CD4-positive, alpha-beta memory T cell (primary cell): ENCODE data around the gene TMPRSS4. TPM values are rescaled to one million over a fixed set of nuclear protein-coding genes. Genes with fewer than 3 reads are reported as not detected.
A peak's percentile ranks its signal among the peaks of the same experiment; 100 is the strongest.

Experiments used
- CTCF ChIA-PET: fragments of 350-600 bp; sonication (Branson Sonifier 250); formaldehyde crosslinking; loops from one replicate; lab custom pipeline; 2021; ENCODE audit warnings: inconsistent platforms; ENCODE audit not compliant: partially characterized antibody; lab: Charles Lee
- POLR2A ChIA-PET: fragments of 350-600 bp; sonication (Branson Sonifier 250); formaldehyde crosslinking; loops from one replicate; lab custom pipeline; 2021; ENCODE audit not compliant: partially characterized antibody; lab: Charles Lee
- DNase-seq, 5 donors: peaks; one replicate each; pipeline versions ENCODE4 v3.0.0 to v3.0.0-alpha.2; 2020 to 2022; ENCODE audit warnings: mixed read lengths in 1 of 5
- H3K27ac ChIP-seq: one replicate; pipeline ENCODE4 v1.7.0; 2013; ENCODE audit warnings: low read depth, low read length
- H3K27me3 ChIP-seq: 2 replicates; pipeline ENCODE4 v1.7.0; 2013; ENCODE audit warnings: mild to moderate bottlenecking, low read length, moderate library complexity; ENCODE audit not compliant: insufficient read depth
- H3K36me3 ChIP-seq: 2 replicates; pipeline ENCODE4 v1.7.0; 2013; ENCODE audit warnings: mild to moderate bottlenecking, low read length, moderate library complexity; ENCODE audit not compliant: insufficient read depth
- H3K4me1 ChIP-seq: 2 replicates; pipeline ENCODE4 v1.7.0; 2013; ENCODE audit warnings: mild to moderate bottlenecking, low read length, moderate library complexity; ENCODE audit not compliant: insufficient read depth
- H3K4me3 ChIP-seq, 2 donors: one replicate each; pipeline ENCODE4 v1.7.0; 2013; ENCODE audit warnings: low read length in 2 of 2, mild to moderate bottlenecking in 1 of 2
- H3K9me3 ChIP-seq, 2 donors: one replicate each; pipeline ENCODE4 v1.7.0; 2013; ENCODE audit warnings: low read length in 2 of 2, control low read depth in 1 of 2; ENCODE audit not compliant: control insufficient read depth in 1 of 2
- H3K27ac Mint-ChIP-seq, 7 donors: one replicate each; pipeline ENCODE4 v1.8.0; 2020 to 2021; ENCODE audit warnings: mixed read lengths in 7 of 7, mild to moderate bottlenecking in 6 of 7, inconsistent platforms in 3 of 7, moderate library complexity in 3 of 7
- H3K27me3 Mint-ChIP-seq, 2 donors: one replicate each; pipeline ENCODE4 v1.8.0; 2020 to 2021; ENCODE audit warnings: mixed read lengths in 2 of 2
- H3K36me3 Mint-ChIP-seq, 2 donors: one replicate each; pipeline ENCODE4 v1.8.0; 2020 to 2021; ENCODE audit warnings: mixed read lengths in 2 of 2, inconsistent platforms in 1 of 2, mild to moderate bottlenecking in 1 of 2
- H3K4me1 Mint-ChIP-seq, 4 donors: one replicate each; pipeline ENCODE4 v1.8.0; 2020 to 2021; ENCODE audit warnings: mixed read lengths in 4 of 4, mild to moderate bottlenecking in 1 of 4
- H3K4me3 Mint-ChIP-seq, 8 donors: one replicate each; pipeline ENCODE4 v1.8.0; 2020 to 2021; ENCODE audit warnings: mixed read lengths in 8 of 8, mild to moderate bottlenecking in 7 of 8, moderate library complexity in 6 of 8, inconsistent platforms in 3 of 8
- H3K9me3 Mint-ChIP-seq, 8 donors: one replicate each; pipeline ENCODE4 v1.8.0; 2020 to 2021; ENCODE audit warnings: mixed read lengths in 8 of 8, mild to moderate bottlenecking in 5 of 8, inconsistent platforms in 3 of 8, moderate library complexity in 1 of 8
- intact Hi-C: fragments of 100-400 bp; cut with micrococcal nuclease; formaldehyde crosslinking; loops from one replicate; pipeline ENCODE4 v1.15.1; 2023
- polyA plus RNA-seq, 2 donors: library from polyadenylated mRNA; unstranded; fragments of 300-500 nt; fragmentation: Illumina TruSeq; gene quantifications; one replicate each; pipeline ENCODE4 v1.2.3, GENCODE V29; 2021
- total RNA-seq, 2 experiments: library from RNA; stranded (reverse); gene quantifications; one replicate each; pipeline ENCODE4 v1.2.3, GENCODE V29; 2021

The TMPRSS4 gene
- total and polyA plus RNA-seq, 4 experiments from 2014 or later, result 0.33 TPM; not detected in 3

DNA sequence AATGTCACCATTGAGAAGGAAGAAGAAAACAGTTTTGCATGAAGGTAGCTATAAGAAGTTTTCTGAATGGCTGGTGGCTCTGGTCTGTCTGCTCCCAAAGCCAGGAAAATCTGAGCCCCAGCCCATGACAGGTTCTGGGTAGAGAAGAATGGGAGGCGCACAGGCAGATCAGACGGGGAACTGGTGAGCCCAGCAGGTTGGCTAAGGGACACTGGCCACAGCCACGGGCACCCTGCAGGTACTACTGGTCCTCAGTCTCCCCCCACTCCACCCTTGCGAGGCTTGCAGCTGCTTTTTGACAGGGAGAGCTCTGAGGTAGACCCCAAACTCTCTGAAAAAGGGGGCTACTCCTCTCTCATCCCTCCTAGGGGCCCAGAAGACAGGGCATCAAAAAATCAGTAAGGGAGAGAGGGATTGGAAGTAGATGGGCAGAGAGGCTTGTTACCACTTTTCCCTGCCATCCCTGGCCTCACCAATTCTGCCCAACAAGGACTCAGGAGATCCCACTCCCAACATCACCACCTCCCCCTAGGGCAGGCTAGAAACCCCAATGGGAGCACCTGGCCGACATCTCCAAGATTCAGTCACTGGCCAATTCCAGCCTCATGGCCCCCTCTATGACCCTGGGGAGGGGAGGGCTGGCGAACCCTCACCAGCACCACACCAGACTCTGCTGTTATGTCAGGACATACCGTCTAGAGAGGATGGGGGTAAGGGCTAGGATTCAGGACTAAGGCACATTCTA, 58.3 kb downstream of the TMPRSS4 start:
- no peak overlapping the region for H3K27ac Mint-ChIP-seq
- no peaks in the 10 kb centered on the region for H3K9me3 ChIP-seq
- H3K27ac ChIP-seq, result no peak overlapping the region
- peaks cover 18 to 27% of the 10 kb centered on the region in 2 donors for H3K27me3 Mint-ChIP-seq
- H3K9me3 Mint-ChIP-seq, result no peaks in the 10 kb centered on the region
- no peaks in the 10 kb centered on the region for H3K36me3 ChIP-seq
- no peaks in the 10 kb centered on the region for H3K27me3 ChIP-seq
- ChIA-PET POLR2A (no interaction called here), CTCF (interaction anchor here (1.1 to 1.8 kb wide), 3 partner anchors 8 to 1221 kb away, joined by 3 to 4 read pairs (median 3); no protein-coding TSS in a partner anchor)
- DNase-seq, result no peak
- H3K4me3 Mint-ChIP-seq, result no peak overlapping the region
- no peak overlapping the region for H3K4me3 ChIP-seq
- no peaks in the 10 kb centered on the region for H3K4me1 Mint-ChIP-seq
- intact Hi-C loops, result no loop called here
- no peaks in the 10 kb centered on the region for H3K4me1 ChIP-seq
- no peaks in the 10 kb centered on the region for H3K36me3 Mint-ChIP-seq

DNA sequence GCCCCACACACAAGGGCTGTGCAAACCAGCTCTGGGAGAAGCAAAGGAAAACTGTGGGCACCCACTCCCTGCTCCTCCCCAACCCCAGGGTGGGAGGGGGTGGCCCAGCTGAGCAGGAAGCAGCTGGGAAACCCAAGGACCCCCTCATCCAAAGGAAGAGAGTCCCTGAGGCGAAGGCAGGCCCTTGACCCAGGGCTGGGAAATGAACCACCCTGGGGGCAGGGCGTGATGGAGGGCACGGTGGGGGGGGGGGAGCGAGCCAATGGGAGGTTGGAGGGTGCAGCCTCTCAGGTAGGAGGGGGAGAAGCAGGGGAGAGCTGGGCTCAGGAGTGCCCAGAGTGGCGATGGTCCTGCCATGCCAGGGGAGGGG, 58.9 kb downstream of the TMPRSS4 start:
- Mint-ChIP-seq H3K9me3 (no peaks in the 10 kb centered on the region), H3K27me3 (peaks cover 22 to 32% of the 10 kb centered on the region in 2 donors), H3K4me1 (no peaks in the 10 kb centered on the region), H3K27ac (no peak overlapping the region), H3K36me3 (no peaks in the 10 kb centered on the region), H3K4me3 (no peak overlapping the region)
- no peaks in the 10 kb centered on the region for H3K36me3 ChIP-seq
- POLR2A ChIA-PET, result no interaction called here
- DNase-seq, result no peak
- H3K9me3 ChIP-seq, result no peaks in the 10 kb centered on the region
- no peak overlapping the region for H3K27ac ChIP-seq
- intact Hi-C loops, result no loop called here
- H3K4me3 ChIP-seq, result no peak overlapping the region
- CTCF ChIA-PET, result no interaction called here
- no peaks in the 10 kb centered on the region for H3K27me3 ChIP-seq
- H3K4me1 ChIP-seq, result no peaks in the 10 kb centered on the region

DNA sequence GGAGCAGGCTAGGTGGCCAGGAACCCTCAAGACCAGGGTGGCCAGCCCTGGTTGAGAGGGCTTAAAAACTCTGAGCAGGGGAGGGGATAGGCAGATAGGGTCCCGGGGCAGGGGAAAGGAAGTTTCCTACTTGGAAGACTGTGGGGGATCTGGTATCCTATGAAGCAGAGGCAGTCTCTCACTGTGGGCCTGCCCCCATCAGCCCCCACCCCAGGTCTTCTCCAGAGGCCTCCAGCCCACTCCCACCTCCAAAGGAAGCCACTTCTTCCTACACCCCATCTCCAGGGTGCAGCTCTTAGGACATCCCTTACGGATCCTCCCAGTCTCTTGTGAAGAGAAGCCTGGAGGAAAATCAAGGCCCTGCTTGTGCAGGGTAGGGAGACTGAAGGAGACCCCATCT, 59.5 kb downstream of the TMPRSS4 start:
- Mint-ChIP-seq H3K27ac (no peak overlapping the region), H3K27me3 (peaks cover 26 to 33% of the 10 kb centered on the region in 2 donors), H3K36me3 (no peaks in the 10 kb centered on the region), H3K4me1 (no peaks in the 10 kb centered on the region), H3K4me3 (no peak overlapping the region), H3K9me3 (no peaks in the 10 kb centered on the region)
- Histone ChIP-seq H3K27me3 (no peaks in the 10 kb centered on the region), H3K4me1 (no peaks in the 10 kb centered on the region), H3K4me3 (no peak overlapping the region), H3K27ac (no peak overlapping the region), H3K36me3 (no peaks in the 10 kb centered on the region), H3K9me3 (no peaks in the 10 kb centered on the region)
- CTCF ChIA-PET, result no interaction called here
- DNase-seq, result no peak
- POLR2A ChIA-PET, result no interaction called here
- intact Hi-C loops, result no loop called here

DNA sequence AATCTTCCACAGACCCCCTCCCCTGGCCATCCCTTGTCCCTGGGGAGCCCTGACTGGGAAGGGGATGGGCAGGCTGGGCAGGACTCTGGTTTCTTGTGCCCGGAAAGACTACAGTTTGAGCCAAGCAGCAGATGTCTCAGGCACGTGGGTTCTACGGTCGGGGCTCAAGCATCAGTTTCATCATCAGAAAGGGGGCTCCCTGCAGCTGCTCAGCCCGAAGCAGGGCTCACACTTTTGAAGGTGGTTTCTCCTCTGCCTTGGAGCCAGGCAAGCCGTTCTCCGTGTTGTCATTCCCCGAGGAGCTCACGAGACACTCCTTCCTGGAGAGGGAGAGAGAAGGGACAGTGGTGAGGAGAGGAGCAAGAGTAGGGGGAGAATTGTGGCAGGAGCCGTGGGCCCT, 59.9 kb downstream of the TMPRSS4 start:
- no peaks in the 10 kb centered on the region for H3K9me3 ChIP-seq
- Mint-ChIP-seq H3K27ac (no peak overlapping the region), H3K4me3 (no peak overlapping the region), H3K27me3 (peaks cover 29 to 37% of the 10 kb centered on the region in 2 donors), H3K9me3 (no peaks in the 10 kb centered on the region), H3K4me1 (no peaks in the 10 kb centered on the region), H3K36me3 (no peaks in the 10 kb centered on the region)
- H3K4me3 ChIP-seq, result no peak overlapping the region
- no peaks in the 10 kb centered on the region for H3K36me3 ChIP-seq
- CTCF ChIA-PET, result no interaction called here
- no peaks in the 10 kb centered on the region for H3K27me3 ChIP-seq
- H3K4me1 ChIP-seq, result no peaks in the 10 kb centered on the region
- POLR2A ChIA-PET, result no interaction called here
- no peak for DNase-seq
- intact Hi-C loops, result no loop called here
- H3K27ac ChIP-seq, result no peak overlapping the region

DNA sequence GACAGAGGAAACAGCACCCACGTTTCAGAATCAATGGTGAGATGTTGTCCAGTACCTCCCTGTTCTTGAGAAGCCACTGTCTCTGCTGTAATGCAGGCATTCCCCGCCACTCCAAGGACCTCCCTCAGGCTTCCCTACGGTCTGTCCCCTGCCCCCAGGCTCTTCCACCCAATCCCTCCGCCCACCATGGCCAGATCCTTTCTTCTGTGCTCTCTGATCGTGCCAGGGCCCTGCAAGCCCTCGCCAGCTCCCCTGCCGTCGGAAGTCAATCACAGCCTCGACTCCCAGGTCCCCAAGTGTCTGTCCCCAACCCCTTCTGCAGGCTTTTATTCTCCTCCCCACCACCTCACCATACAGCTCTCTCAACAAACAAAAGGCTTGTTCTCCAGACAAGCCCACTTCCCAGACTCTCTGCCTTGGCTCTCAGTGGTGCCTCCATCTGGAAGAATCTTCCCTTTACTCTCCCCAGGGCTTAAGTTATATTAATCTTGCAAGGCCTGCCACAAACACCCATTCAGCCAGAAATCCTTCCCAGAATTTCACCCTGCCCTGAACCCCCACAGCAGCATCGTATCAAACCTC, 62.1 kb downstream of the TMPRSS4 start:
- intact Hi-C loops, result no loop called here
- Histone ChIP-seq H3K4me1 (no peaks in the 10 kb centered on the region), H3K9me3 (no peaks in the 10 kb centered on the region), H3K27ac (no peak overlapping the region), H3K27me3 (no peaks in the 10 kb centered on the region), H3K4me3 (no peak overlapping the region), H3K36me3 (no peaks in the 10 kb centered on the region)
- ChIA-PET CTCF (interaction anchor here (3.3 kb wide), 1 partner anchor 33 kb away, joined by 21 read pairs; no protein-coding TSS in a partner anchor), POLR2A (no interaction called here)
- H3K27ac Mint-ChIP-seq, result peak overlapping the region in 1 of 7 donors; percentile 18
- H3K4me3 Mint-ChIP-seq, result no peak overlapping the region
- H3K9me3 Mint-ChIP-seq, result no peaks in the 10 kb centered on the region
- H3K27me3 Mint-ChIP-seq, result peaks cover 48 to 51% of the 10 kb centered on the region in 2 donors
- no peak for DNase-seq
- H3K4me1 Mint-ChIP-seq, result no peaks in the 10 kb centered on the region
- no peaks in the 10 kb centered on the region for H3K36me3 Mint-ChIP-seq

DNA sequence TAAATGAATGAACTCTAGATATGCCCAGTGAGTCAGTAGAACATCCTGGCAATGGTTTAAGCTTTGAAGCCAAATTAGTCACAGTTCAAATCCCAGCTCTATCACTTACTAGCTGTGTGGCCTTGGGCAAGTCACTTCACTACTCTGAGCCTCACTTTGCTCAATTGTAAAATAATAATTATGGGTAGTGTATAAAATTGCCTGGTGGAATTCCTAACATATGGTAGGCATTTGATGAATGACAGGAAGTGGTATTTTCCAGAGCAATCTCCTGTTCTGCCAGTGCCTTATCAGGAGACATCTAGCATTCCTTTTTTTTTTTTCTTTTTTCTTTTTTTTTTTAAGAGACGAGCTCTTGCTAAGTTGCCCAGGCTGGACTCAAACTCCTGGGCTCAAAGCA, 62.7 kb downstream of the TMPRSS4 start:
- intact Hi-C loops, result no loop called here
- Mint-ChIP-seq H3K27me3 (peaks cover 51 to 53% of the 10 kb centered on the region in 2 donors), H3K4me1 (no peaks in the 10 kb centered on the region), H3K36me3 (no peaks in the 10 kb centered on the region), H3K4me3 (no peak overlapping the region), H3K27ac (no peak overlapping the region), H3K9me3 (no peaks in the 10 kb centered on the region)
- H3K27ac ChIP-seq, result no peak overlapping the region
- no peak overlapping the region for H3K4me3 ChIP-seq
- no peak for DNase-seq
- no peaks in the 10 kb centered on the region for H3K9me3 ChIP-seq
- H3K36me3 ChIP-seq, result no peaks in the 10 kb centered on the region
- ChIA-PET CTCF (interaction anchor here (0.8 to 3.3 kb wide), 2 partner anchors 32 to 156 kb away, joined by 3 to 21 read pairs; no protein-coding TSS in a partner anchor), POLR2A (no interaction called here)
- H3K4me1 ChIP-seq, result no peaks in the 10 kb centered on the region
- peaks cover 2% of the 10 kb centered on the region for H3K27me3 ChIP-seq

DNA sequence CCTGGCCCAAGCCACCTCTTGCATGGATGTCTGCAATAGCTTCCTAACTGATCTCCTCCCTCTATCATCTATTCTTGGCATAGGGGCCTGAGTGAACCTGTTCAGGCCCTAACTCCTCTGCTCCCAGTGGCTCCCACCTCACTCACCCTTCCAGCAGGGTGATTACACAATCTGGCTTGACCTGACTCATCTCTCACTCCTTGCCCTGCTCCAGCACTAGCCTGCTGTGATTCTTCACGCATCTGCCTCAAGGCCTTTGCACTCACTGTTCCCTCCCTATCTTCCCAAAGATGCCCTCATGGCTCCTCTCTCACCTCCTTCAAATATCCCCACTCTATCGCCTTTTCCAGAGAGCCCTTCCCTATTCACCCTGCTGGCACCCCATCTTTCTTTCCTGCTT, 65.2 kb downstream of the TMPRSS4 start:
- Mint-ChIP-seq H3K27me3 (peaks cover 50 to 54% of the 10 kb centered on the region in 2 donors), H3K36me3 (no peaks in the 10 kb centered on the region), H3K4me1 (peaks cover 2 to 5% (median 4%) of the 10 kb centered on the region in 4 donors), H3K9me3 (no peaks in the 10 kb centered on the region), H3K4me3 (no peak overlapping the region), H3K27ac (peak overlapping the region in 1 of 7 donors; percentile 20)
- Histone ChIP-seq H3K4me1 (peaks cover 4% of the 10 kb centered on the region), H3K27ac (no peak overlapping the region), H3K9me3 (no peaks in the 10 kb centered on the region), H3K27me3 (peaks cover 13% of the 10 kb centered on the region), H3K36me3 (no peaks in the 10 kb centered on the region), H3K4me3 (no peak overlapping the region)
- ChIA-PET CTCF (interaction anchor here (3.3 to 7.1 kb wide), 2 partner anchors 14 to 28 kb away, joined by 14 to 109 read pairs; no protein-coding TSS in a partner anchor), POLR2A (no interaction called here)
- intact Hi-C loops, result no loop called here
- no peak for DNase-seq
